A673 (cell line): ENCODE measurements around the gene EPHX1. TPM values are rescaled to one million over a fixed set of nuclear protein-coding genes. Genes with fewer than 3 reads are reported as not detected.

ENCODE experiments used
- BruUV-seq: library from RNA; stranded (reverse); fragments of 400-500 nt; replicated peaks from 2 replicates; lab custom pipeline; 2021; lab: Mats Ljungman, UMichigan
- CTCF ChIA-PET: fragments of 300-600 bp; sonication (Branson Sonifier 250); formaldehyde crosslinking; loops from one replicate; lab custom pipeline; 2022; ENCODE audit warnings: antibody characterized with exemption; lab: Charles Lee
- POLR2A ChIA-PET: fragments of 300-600 bp; sonication (Branson Sonifier 250); formaldehyde crosslinking; loops from one replicate; lab custom pipeline; 2022; ENCODE audit warnings: antibody characterized with exemption; ENCODE audit not compliant: low non-redundant PET; lab: Charles Lee
- DNase-seq: peaks from one replicate; pipeline ENCODE4 v3.0.0-alpha.2; 2015; ENCODE audit warnings: low spot score
- H3K27ac ChIP-seq: fragments of 200-600 bp; sonication (generic); 2 replicates; pipeline ENCODE4 v1.5.1; 2016; ENCODE audit warnings: mixed run types, low read depth, mild to moderate bottlenecking, mixed read lengths, antibody characterized with exemption, low read length; ENCODE audit not compliant: poor library complexity, severe bottlenecking
- H3K27me3 ChIP-seq: fragments of 200-600 bp; sonication (generic); replicated peaks from 2 replicates; pipeline ENCODE4 v1.6.1; 2017; ENCODE audit warnings: mixed run types, low read depth, mild to moderate bottlenecking, mixed read lengths, antibody characterized with exemption, low read length; ENCODE audit not compliant: insufficient read depth, poor library complexity
- H3K36me3 ChIP-seq: fragments of 200-600 bp; sonication (generic); 2 replicates; pipeline ENCODE4 v1.6.1; 2016; ENCODE audit warnings: mixed run types, mild to moderate bottlenecking, mixed read lengths, antibody characterized with exemption, low read length; ENCODE audit not compliant: insufficient read depth, poor library complexity, severe bottlenecking
- H3K4me1 ChIP-seq: fragments of 200-600 bp; sonication (generic); 2 replicates; pipeline ENCODE4 v1.6.1; 2017; ENCODE audit warnings: mixed run types, mild to moderate bottlenecking, mixed read lengths, antibody characterized with exemption, low read length; ENCODE audit not compliant: insufficient read depth, poor library complexity, severe bottlenecking
- H3K4me3 ChIP-seq: fragments of 200-600 bp; sonication (generic); 2 replicates; pipeline ENCODE4 v1.5.1; 2016; ENCODE audit warnings: low read depth, mixed run types, mild to moderate bottlenecking, mixed read lengths, low read length; ENCODE audit not compliant: poor library complexity, severe bottlenecking
- H3K9me3 ChIP-seq: fragments of 200-600 bp; sonication (generic); 2 replicates; pipeline ENCODE4 v1.6.1; 2016; ENCODE audit warnings: mixed run types, low read depth, mild to moderate bottlenecking, mixed read lengths, antibody characterized with exemption, low read length; ENCODE audit not compliant: poor library complexity, severe bottlenecking
- CTCF ChIP-seq: fragments of 300-800, 200-600 bp; sonication (generic); conservative IDR thresholded peaks from 2 replicates; pipeline ENCODE4 v1.5.1; 2017; ENCODE audit warnings: low read depth, mild to moderate bottlenecking, antibody characterized with exemption, low read length, moderate library complexity, mixed read lengths
- EZH2 ChIP-seq: fragments of 200-600 bp; sonication (generic); IDR thresholded peaks from 2 replicates; pipeline ENCODE4 v1.6.1; 2017; ENCODE audit warnings: borderline replicate concordance, low read depth, mild to moderate bottlenecking, mixed read lengths, antibody characterized with exemption, low read length; ENCODE audit not compliant: poor library complexity, severe bottlenecking
- intact Hi-C: fragments of 100-400 bp; cut with micrococcal nuclease; formaldehyde crosslinking; loops from one replicate; pipeline ENCODE4 v1.10.0; 2022; ENCODE audit not compliant: unreplicated experiment
- total RNA-seq: library from RNA; stranded (reverse); gene quantifications from 2 replicates; pipeline ENCODE4 v1.2.3, GENCODE V29; 2021

The EPHX1 gene
- total RNA-seq, 1 experiment from 2014 or later: 22.4 TPM

GRCh38 chr1:225863167-225863566 is 53.2 kb downstream of the EPHX1 start:
- peaks cover 4% of the 10 kb centered on the region for H3K36me3 ChIP-seq
- H3K27ac ChIP-seq: no peak overlapping the region
- ChIA-PET CTCF (interaction anchor here (0.6 kb wide), 1 partner anchor 54 kb away, joined by 3 read pairs; no protein-coding TSS in a partner anchor), POLR2A (no interaction called here)
- no TSS peak for BruUV-seq
- intact Hi-C loops: no loop called here
- H3K4me3 ChIP-seq: no peak overlapping the region
- peak; percentile 51 for DNase-seq
- no peaks in the 10 kb centered on the region for H3K27me3 ChIP-seq
- no peaks in the 10 kb centered on the region for H3K9me3 ChIP-seq
- H3K4me1 ChIP-seq: peaks cover 7% of the 10 kb centered on the region
- TF ChIP-seq EZH2 (no peak), CTCF (no peak)

DNA sequence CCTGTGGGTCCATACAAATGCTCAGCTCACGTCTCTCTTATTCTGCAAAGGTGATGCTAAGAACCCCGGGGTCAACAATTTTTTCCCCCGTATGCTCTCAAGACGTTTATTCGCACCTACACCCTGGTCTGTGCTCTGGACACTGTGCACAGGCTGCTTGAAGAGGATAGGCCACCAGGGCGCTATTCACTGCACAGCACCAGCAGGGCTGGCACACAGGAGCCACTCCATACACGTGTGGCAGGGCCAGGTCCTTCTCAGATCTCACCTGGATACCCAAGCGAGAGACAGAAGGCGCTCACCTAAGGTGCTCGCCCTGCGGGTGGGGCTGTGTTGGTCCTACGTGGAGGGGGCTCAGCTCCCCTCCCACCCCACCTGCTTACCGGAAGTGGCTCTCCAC is 55.6 kb downstream of the EPHX1 start:
- CTCF ChIA-PET: no interaction called here
- intact Hi-C loops: no loop called here

GRCh38 chr1:225866061-225866837 is 56.3 kb downstream of the EPHX1 start:
- Histone ChIP-seq H3K4me3 (no peak overlapping the region), H3K27me3 (no peaks in the 10 kb centered on the region), H3K4me1 (peaks cover 7% of the 10 kb centered on the region), H3K9me3 (no peaks in the 10 kb centered on the region), H3K36me3 (peaks cover 4% of the 10 kb centered on the region), H3K27ac (peak overlapping the region; percentile 60)
- TF ChIP-seq CTCF: no peak
- no peak for TF ChIP-seq EZH2
- BruUV-seq: no TSS peak
- ChIA-PET POLR2A (no interaction called here), CTCF (no interaction called here)
- DNase-seq: peak; percentile 70
- intact Hi-C loops: no loop called here

More for the DNA sequence above, 55.6 kb downstream of the EPHX1 start:
- H3K27ac ChIP-seq: peak overlapping the region; percentile 60
- no peak overlapping the region for H3K4me3 ChIP-seq
- no peaks in the 10 kb centered on the region for H3K9me3 ChIP-seq
- TF ChIP-seq EZH2 (no peak), CTCF (no peak)
- H3K36me3 ChIP-seq: peaks cover 4% of the 10 kb centered on the region
- no TSS peak for BruUV-seq
- peaks cover 7% of the 10 kb centered on the region for H3K4me1 ChIP-seq
- POLR2A ChIA-PET: no interaction called here
- no peak for DNase-seq
- H3K27me3 ChIP-seq: no peaks in the 10 kb centered on the region
